HG02571 (cell line): ENCODE results near the gene SH3RF3.
"Not testable (repeated sequence)": the region's sequence is repeated elsewhere in the genome, so short reads cannot be mapped to it uniquely, and the experiment has no call there.

Source experiments
- ATAC-seq: cut with Tn5 transposase; IDR thresholded peaks from one replicate; pipeline ENCODE4 v1.9.1; 2021; ENCODE audit warnings: mild to moderate bottlenecking, moderate library complexity; ENCODE audit not compliant: unreplicated experiment

The SH3RF3 gene

GRCh38 chr2:109155553-109156451 is 26.8 kb downstream of the SH3RF3 start:
- ATAC-seq = no peak

- ATAC-seq = no peak
These were observed 28.6 kb downstream of the SH3RF3 start for GRCh38 chr2:109157563-109158105.

- no peak for ATAC-seq
These were observed 29.2 kb downstream of the SH3RF3 start for GRCh38 chr2:109158237-109158636.

- ATAC-seq = no peak
These were observed 30.1 kb downstream of the SH3RF3 start for GRCh38 chr2:109159096-109159495.

- ATAC-seq = no peak
These were observed 31.9 kb downstream of the SH3RF3 start for GRCh38 chr2:109160714-109161440.

GRCh38 chr2:109162367-109162766 is 33.4 kb downstream of the SH3RF3 start:
- not testable (repeated sequence) for ATAC-seq

DNA sequence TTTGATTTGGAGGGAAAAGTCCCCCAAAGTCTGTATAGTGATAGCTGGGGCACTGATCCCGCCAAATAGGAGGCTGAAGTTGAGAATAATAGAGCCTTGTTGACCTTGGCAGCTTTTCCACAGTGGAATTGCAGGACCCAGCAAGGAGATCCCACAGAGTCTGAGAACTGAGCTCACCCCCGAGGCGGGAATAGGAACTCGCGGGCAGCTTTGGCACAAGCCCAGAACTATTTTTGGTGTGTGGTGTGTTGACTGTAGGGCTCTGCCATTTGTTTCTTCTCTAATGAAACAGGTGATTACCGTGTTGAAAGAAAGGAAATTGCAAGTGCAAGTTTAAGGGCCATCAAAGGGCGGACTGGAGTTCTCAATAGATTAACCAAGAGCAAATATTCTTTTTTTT is 34.0 kb downstream of the SH3RF3 start:
- no peak for ATAC-seq

DNA sequence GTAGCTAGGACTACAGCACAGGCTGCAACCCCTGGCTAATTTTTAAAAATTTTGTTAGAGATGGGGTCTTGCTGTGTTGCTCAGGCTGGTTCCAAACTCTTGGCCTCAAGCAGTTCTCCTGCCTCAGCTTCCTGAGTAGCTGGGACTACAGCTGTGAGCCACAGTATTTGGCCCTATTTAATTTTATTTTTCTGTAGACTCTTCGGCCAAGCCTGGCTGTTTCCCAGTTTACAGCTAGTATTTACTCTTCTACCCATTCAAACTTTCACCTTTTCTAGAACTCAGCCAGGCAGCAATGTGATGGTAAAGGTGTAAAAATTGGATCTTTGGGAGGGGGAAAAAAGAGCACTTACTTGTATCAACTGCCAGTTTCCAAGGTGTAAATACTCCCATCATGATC is 35.3 kb downstream of the SH3RF3 start:
- no peak for ATAC-seq

DNA sequence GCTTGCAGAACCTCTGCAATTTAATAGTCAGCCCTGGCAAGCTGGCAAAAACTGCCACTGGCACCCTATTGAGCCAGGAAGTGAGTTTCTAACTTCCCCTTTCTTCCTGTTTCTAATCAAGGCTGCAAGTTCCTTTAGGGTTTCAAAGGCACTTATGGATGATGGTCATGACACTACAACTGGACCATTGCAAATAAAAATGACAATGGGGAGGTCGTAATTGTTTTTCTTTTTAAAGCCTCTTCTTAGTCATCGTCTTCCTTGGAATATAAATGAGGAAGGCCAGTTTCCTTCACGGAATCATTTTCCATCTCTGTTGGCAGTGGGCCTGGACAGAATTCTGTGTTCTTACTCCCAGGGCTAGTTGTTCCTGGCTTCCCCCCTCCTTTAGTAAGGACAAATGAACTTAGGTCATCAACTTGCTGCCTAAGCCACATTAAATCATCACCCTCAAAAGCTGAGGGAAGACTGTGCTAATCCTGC is 35.8 kb downstream of the SH3RF3 start:
- ATAC-seq = no peak

DNA sequence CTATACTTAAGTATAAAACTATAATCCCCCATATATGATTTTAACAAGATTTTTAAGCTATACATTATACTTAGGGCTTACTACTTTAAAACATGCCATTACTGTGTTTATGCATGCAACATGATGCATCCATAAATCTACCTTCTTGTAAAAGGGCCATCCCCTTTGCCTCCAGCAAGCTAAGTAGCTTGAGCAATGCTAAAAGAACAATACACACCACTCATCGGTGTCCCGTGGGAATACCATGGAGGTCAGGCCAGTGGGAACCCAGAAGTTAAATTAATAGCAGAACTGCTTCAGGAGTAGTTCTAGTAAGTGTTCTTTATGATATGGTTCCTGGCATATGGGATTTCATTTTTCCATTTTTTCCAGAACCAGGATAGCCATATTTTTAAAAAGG is 37.8 kb downstream of the SH3RF3 start:
- no peak for ATAC-seq

GRCh38 chr2:109168086-109168485 is 39.1 kb downstream of the SH3RF3 start:
- no peak for ATAC-seq

DNA sequence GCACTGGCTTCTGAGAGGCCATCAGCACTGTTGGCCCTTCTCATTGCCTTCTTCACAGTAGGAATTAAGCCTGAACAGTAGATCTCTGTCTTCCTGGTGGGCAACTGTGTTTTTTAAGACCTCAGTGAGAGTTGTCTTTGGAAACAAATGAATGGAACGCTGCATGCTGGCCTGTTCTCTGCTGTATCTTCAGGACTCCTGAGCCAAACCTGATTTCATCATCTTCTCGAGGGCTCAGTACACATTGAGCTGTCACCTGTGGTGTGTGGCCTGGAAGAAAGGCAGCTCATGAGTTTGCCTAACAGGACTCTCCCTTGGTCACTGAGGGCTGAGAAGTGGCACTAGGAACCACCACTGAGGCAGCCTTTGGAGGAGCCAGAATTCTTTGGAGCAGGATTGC is 39.7 kb downstream of the SH3RF3 start:
- ATAC-seq = no peak

DNA sequence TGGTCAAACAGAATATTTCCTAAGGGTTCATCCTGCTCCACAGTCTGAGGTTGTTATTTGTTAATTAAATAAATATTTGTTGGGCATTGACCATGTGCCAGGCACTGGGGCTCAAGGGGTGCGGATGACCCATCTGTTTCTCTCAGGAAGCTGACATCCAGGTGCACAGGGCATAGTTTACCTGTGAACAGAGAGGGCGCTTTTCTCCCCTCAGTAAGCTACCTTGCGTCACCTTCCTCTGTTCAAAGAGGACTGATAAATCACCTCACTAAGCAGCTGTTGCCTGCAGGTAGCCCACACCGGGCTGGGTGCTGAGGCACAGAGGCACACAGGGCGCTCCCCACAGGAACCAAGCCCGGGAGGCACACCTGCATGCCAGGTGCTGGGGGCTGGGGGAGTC is 41.6 kb downstream of the SH3RF3 start:
- ATAC-seq = no peak

- ATAC-seq = no peak
These were observed 42.7 kb downstream of the SH3RF3 start for GRCh38 chr2:109171444-109172334.

DNA sequence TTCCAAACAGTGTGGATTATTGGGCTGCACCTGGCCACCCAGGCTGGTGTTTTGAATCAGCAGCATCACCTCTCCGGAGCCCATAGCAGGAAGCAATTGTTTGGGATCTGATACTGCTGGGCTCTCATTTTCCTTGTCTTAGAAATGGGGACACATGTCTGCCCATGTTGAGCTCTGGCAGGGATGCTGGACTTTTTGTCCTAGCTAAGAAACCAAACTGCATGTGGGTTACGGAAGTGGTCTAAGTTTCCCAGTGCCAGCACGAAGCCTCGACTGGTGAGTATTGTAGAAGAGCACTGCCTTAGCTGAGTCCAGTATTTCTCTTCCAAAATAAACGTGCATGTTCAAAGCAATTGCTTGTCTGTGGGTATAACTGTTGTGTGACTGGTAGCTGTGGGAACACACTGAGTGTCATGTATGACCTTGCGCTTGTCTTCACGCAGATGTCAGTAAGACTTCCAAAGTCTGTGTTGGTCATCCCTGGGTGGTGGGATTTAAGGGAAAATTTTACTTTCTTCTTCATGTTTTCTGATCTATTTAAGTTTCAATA is 43.6 kb downstream of the SH3RF3 start:
- ATAC-seq = no peak

DNA sequence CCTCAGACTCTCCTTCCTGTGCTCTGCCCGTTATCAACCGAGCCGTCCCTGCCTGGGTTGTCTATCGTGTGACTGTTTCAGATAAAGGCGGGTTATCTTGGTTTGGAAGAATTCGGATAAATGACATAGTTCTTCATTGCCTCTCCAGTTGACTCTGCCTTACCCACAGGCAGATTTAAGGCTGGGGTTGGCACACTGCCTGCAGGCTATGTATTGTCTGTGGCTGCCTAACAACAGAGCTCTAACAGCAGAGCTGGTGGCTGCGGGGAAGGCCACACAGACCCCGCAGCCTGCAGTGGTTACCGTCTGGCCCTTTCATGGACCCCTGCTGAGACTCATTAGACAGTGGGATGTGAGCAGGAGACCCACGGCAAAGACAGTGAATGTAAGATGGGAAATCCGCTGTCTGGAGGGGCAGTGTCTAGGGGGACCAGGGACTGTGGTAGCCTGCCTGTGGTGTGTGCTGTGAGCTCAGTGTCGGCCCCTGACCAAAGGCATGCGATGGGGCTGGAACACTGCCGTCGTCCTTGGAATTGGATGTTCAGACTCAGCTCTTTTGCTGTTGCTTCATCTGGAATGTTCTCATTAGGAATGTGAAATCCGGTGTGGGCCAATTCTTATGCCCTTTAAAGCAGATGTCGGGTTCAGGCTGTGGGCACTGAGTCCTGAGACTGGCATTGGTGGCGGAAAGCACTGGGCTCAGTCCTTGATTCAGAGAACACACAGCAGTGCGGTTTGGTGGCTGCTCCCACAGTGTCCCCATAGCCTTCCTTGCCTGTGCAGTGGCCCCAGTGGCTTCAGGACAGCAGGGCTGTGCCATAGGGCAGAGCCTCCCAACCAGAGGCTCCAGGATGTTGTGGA is 44.5 kb downstream of the SH3RF3 start:
- no peak for ATAC-seq

- no peak for ATAC-seq
These were observed 45.2 kb downstream of the SH3RF3 start for GRCh38 chr2:109174214-109174613.

- ATAC-seq = no peak
These were observed 45.8 kb downstream of the SH3RF3 start for GRCh38 chr2:109174626-109175349.

GRCh38 chr2:109175350-109175678 is 46.3 kb downstream of the SH3RF3 start:
- ATAC-seq = no peak
